A673 (cell line): ENCODE data around the gene LRGUK. TPM values are rescaled to one million over a fixed set of nuclear protein-coding genes. Genes with fewer than 3 reads are reported as not detected.

Source experiments
- BruUV-seq: library from RNA; stranded (reverse); fragments of 400-500 nt; replicated peaks from 2 replicates; lab custom pipeline; 2021; lab: Mats Ljungman, UMichigan
- CTCF ChIA-PET: fragments of 300-600 bp; sonication (Branson Sonifier 250); formaldehyde crosslinking; loops from one replicate; lab custom pipeline; 2022; ENCODE audit warnings: antibody characterized with exemption; lab: Charles Lee
- POLR2A ChIA-PET: fragments of 300-600 bp; sonication (Branson Sonifier 250); formaldehyde crosslinking; loops from one replicate; lab custom pipeline; 2022; ENCODE audit warnings: antibody characterized with exemption; ENCODE audit not compliant: low non-redundant PET; lab: Charles Lee
- DNase-seq: peaks from one replicate; pipeline ENCODE4 v3.0.0-alpha.2; 2015; ENCODE audit warnings: low spot score
- H3K27ac ChIP-seq: fragments of 200-600 bp; sonication (generic); 2 replicates; pipeline ENCODE4 v1.5.1; 2016; ENCODE audit warnings: mixed run types, low read depth, mild to moderate bottlenecking, mixed read lengths, antibody characterized with exemption, low read length; ENCODE audit not compliant: poor library complexity, severe bottlenecking
- H3K27me3 ChIP-seq: fragments of 200-600 bp; sonication (generic); replicated peaks from 2 replicates; pipeline ENCODE4 v1.6.1; 2017; ENCODE audit warnings: mixed run types, low read depth, mild to moderate bottlenecking, mixed read lengths, antibody characterized with exemption, low read length; ENCODE audit not compliant: insufficient read depth, poor library complexity
- H3K36me3 ChIP-seq: fragments of 200-600 bp; sonication (generic); 2 replicates; pipeline ENCODE4 v1.6.1; 2016; ENCODE audit warnings: mixed run types, mild to moderate bottlenecking, mixed read lengths, antibody characterized with exemption, low read length; ENCODE audit not compliant: insufficient read depth, poor library complexity, severe bottlenecking
- H3K4me1 ChIP-seq: fragments of 200-600 bp; sonication (generic); 2 replicates; pipeline ENCODE4 v1.6.1; 2017; ENCODE audit warnings: mixed run types, mild to moderate bottlenecking, mixed read lengths, antibody characterized with exemption, low read length; ENCODE audit not compliant: insufficient read depth, poor library complexity, severe bottlenecking
- H3K4me3 ChIP-seq: fragments of 200-600 bp; sonication (generic); 2 replicates; pipeline ENCODE4 v1.5.1; 2016; ENCODE audit warnings: low read depth, mixed run types, mild to moderate bottlenecking, mixed read lengths, low read length; ENCODE audit not compliant: poor library complexity, severe bottlenecking
- H3K9me3 ChIP-seq: fragments of 200-600 bp; sonication (generic); 2 replicates; pipeline ENCODE4 v1.6.1; 2016; ENCODE audit warnings: mixed run types, low read depth, mild to moderate bottlenecking, mixed read lengths, antibody characterized with exemption, low read length; ENCODE audit not compliant: poor library complexity, severe bottlenecking
- CTCF ChIP-seq: fragments of 300-800, 200-600 bp; sonication (generic); conservative IDR thresholded peaks from 2 replicates; pipeline ENCODE4 v1.5.1; 2017; ENCODE audit warnings: low read depth, mild to moderate bottlenecking, antibody characterized with exemption, low read length, moderate library complexity, mixed read lengths
- EZH2 ChIP-seq: fragments of 200-600 bp; sonication (generic); IDR thresholded peaks from 2 replicates; pipeline ENCODE4 v1.6.1; 2017; ENCODE audit warnings: borderline replicate concordance, low read depth, mild to moderate bottlenecking, mixed read lengths, antibody characterized with exemption, low read length; ENCODE audit not compliant: poor library complexity, severe bottlenecking
- intact Hi-C: fragments of 100-400 bp; cut with micrococcal nuclease; formaldehyde crosslinking; loops from one replicate; pipeline ENCODE4 v1.10.0; 2022; ENCODE audit not compliant: unreplicated experiment
- total RNA-seq: library from RNA; stranded (reverse); gene quantifications from 2 replicates; pipeline ENCODE4 v1.2.3, GENCODE V29; 2021

Gene LRGUK
- total RNA-seq, 1 experiment from 2014 or later = 0.54 TPM

GRCh38 chr7:134255814-134256213 is 128.7 kb downstream of the LRGUK start:
- ChIA-PET CTCF (no interaction called here), POLR2A (no interaction called here)
- Histone ChIP-seq H3K36me3 (no peaks in the 10 kb centered on the region), H3K4me3 (no peak overlapping the region), H3K27ac (no peak overlapping the region), H3K27me3 (no peaks in the 10 kb centered on the region), H3K4me1 (no peaks in the 10 kb centered on the region), H3K9me3 (no peaks in the 10 kb centered on the region)
- BruUV-seq = no TSS peak
- intact Hi-C loops = no loop called here
- TF ChIP-seq EZH2 = no peak
- peak; percentile 5 for DNase-seq

- Histone ChIP-seq H3K27ac (no peak overlapping the region), H3K9me3 (no peaks in the 10 kb centered on the region), H3K36me3 (no peaks in the 10 kb centered on the region), H3K4me1 (no peaks in the 10 kb centered on the region), H3K4me3 (no peak overlapping the region), H3K27me3 (peaks cover 17% of the 10 kb centered on the region)
- TF ChIP-seq EZH2 (no peak), CTCF (no peak)
- DNase-seq = no peak
- ChIA-PET POLR2A (no interaction called here), CTCF (no interaction called here)
- no TSS peak for BruUV-seq
- intact Hi-C loops = no loop called here
Observed at GRCh38 chr7:134262322-134262721, 135.2 kb downstream of the LRGUK start.

GRCh38 chr7:134276951-134277350 is 149.8 kb downstream of the LRGUK start:
- Histone ChIP-seq H3K36me3 (no peaks in the 10 kb centered on the region), H3K27ac (no peak overlapping the region), H3K4me3 (no peak overlapping the region), H3K4me1 (no peaks in the 10 kb centered on the region), H3K9me3 (no peaks in the 10 kb centered on the region), H3K27me3 (peaks cover 54% of the 10 kb centered on the region)
- intact Hi-C loops = no loop called here
- ChIA-PET CTCF (no interaction called here), POLR2A (no interaction called here)
- DNase-seq = no peak
- BruUV-seq = no TSS peak
- TF ChIP-seq EZH2 = no peak
- TF ChIP-seq CTCF = no peak

- no peak for DNase-seq
- POLR2A ChIA-PET = no interaction called here
- CTCF ChIA-PET = no interaction called here
Observed at GRCh38 chr7:134278502-134279153, 151.5 kb downstream of the LRGUK start.

More at GRCh38 chr7:134278502-134279153, 151.5 kb downstream of the LRGUK start:
- Histone ChIP-seq H3K36me3 (no peaks in the 10 kb centered on the region), H3K27me3 (peaks cover 44% of the 10 kb centered on the region), H3K27ac (no peak overlapping the region), H3K4me3 (no peak overlapping the region), H3K9me3 (no peaks in the 10 kb centered on the region), H3K4me1 (no peaks in the 10 kb centered on the region)
- no TSS peak for BruUV-seq
- no peak for TF ChIP-seq CTCF
- TF ChIP-seq EZH2 = no peak
- intact Hi-C loops = no loop called here
